GM19023 (cell line): ENCODE results near the gene PCDHGB3.
"Not testable (repeated sequence)": the region's sequence is repeated elsewhere in the genome, so short reads cannot be mapped to it uniquely, and the experiment has no call there.

Experiments
- ATAC-seq: cut with Tn5 transposase; IDR thresholded peaks from one replicate; pipeline ENCODE4 v1.9.1; 2021; ENCODE audit warnings: mild to moderate bottlenecking, moderate library complexity; ENCODE audit not compliant: unreplicated experiment

The PCDHGB3 gene

DNA sequence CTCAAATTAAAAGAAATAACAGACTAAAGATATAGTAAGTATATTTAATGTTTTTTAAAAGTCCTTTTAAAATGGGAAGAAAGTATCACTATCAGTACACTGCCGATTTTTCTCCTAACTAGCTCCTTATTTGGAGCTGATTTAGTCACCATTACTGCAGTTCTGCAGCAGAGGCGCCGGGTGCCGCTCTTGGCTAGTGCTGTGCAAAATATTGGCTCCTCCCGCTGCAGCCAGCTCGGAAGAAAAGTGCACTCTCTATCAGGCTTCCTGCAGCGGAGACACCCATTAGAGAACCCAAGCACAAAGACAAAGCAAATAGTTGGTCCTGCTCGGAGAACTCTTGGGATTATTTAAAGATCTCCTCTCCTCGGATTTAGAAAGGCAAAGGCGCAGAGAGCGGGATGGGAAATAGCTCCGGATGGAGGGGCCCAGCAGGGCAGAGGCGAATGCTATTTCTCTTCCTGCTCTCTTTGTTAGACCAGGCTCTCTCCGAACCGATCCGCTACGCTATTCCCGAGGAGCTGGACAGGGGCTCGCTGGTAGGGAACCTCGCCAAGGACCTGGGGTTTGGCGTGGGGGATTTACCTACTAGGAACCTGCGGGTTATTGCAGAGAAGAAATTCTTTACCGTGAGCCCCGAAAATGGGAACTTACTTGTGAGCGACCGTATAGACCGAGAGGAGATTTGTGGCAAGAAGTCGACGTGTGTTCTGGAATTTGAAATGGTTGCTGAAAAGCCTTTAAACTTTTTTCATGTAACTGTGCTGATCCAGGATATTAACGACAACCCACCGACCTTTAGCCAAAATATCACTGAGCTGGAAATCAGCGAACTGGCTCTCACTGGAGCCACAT, at the start of gene PCDHGB3:
Gene PCDHGB3, plus strand, starts transcription at position 249 of the 855 bp plus-strand sequence. Its CDS starts 153 bp downstream, at position 402.
- peak; percentile 96 for ATAC-seq

DNA sequence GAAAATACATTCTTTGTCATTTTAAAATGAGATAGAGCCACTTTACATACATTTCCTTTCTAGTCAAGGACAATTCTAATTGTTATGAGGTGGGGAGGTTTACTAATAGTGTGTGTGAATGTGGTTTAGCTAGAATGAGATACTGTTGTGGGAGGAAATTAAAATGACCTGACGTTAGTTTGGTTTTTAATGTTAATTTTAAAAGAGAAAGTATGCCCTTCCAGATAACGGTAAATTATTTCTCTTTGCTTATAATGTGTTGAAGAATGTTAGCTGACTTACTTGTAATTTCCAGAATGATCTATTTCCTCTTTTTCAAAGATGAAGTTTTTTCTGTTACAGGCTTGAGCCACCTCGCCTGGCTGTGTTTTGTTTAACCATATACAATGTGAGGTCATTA, 47.8 kb upstream of the PCDHGB3 start:
- ATAC-seq: no peak

DNA sequence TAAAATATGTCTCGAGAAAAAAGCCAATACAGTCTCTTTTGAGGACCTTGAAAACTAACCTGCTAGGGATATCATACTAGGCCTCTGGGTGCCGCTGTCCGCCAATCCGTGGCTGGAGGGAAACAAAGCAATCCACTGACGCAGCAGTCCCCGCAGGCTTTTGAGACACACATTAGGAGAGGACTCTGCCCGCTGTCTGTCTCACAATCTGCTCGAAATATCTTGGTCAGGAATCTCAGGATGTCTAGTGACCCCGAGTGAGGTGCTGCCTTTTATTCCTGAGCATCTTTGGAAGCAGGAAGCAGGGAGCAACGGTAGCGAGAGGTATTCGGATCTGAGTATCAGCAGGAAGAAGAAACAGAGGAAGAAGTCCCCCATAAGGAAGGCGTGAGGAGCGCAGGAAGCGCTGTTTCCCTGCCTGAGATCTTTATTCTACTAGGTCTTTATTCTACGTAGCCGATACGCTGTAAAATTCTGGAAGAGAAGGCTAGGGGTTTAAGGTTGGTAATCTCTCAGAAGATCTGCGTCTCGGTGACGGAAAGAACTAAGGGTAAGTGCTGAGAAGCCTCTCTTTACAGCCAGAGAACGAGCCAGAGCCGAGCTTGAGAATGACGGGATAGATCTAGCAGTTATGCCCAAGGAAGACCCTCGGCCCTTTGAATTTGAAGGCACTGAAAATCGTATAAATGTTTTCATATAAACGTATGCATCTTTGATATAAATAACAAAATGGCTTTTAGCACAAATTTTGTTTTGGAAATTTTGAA, 43.8 kb upstream of the PCDHGB3 start:
- ATAC-seq: peak; percentile 89

DNA sequence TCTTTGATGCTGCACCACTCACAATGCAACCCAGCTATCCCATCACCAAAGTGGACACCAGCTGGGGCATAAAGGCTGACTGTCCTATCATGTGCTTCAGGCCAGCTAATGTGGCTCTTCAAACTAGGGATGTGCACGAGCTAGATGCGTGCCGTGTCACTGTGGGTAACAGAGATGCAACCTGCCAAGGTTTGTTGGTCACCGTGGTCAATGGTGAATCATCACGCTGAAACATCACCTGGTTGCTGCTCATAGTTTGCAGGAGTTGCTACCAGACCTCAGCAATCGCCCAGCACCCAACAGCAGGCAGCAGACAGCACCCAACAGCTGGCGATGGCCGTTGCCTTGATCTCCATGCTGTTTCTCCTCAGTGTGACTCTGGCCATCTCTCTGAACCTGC, 41.8 kb upstream of the PCDHGB3 start:
- no peak for ATAC-seq

DNA sequence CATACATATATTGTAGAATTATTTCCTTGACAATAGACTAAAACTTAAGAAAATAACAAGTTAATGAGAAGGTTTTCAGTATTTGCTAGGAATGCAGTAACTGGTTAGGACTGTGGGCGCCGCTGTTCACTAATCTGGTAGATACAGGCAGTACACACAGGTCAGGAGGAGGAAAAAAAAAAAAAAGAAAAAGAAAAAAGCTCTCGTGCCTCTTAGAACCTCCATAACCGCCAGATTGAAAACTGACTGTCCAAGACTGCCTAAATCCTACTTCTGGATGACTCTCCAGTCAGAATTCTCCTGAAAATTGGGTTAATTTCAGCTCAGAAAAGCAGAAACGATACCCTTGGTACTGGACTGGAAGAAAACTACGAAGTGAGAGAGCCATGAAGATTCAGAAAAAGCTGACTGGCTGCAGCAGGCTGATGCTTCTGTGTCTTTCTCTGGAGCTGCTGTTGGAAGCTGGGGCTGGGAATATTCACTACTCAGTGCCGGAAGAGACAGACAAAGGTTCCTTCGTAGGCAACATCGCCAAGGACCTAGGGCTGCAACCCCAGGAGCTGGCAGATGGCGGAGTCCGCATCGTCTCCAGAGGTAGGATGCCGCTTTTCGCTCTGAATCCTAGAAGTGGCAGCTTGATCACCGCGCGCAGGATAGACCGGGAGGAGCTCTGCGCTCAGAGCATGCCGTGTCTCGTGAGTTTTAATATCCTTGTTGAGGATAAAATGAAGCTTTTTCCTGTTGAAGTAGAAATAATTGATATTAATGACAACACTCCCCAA, 39.6 kb upstream of the PCDHGB3 start, which contains the start of gene PCDHGA1:
Gene PCDHGA1, plus strand, starts transcription at position 216 of the 782 bp plus-strand sequence.
- ATAC-seq: no peak

DNA sequence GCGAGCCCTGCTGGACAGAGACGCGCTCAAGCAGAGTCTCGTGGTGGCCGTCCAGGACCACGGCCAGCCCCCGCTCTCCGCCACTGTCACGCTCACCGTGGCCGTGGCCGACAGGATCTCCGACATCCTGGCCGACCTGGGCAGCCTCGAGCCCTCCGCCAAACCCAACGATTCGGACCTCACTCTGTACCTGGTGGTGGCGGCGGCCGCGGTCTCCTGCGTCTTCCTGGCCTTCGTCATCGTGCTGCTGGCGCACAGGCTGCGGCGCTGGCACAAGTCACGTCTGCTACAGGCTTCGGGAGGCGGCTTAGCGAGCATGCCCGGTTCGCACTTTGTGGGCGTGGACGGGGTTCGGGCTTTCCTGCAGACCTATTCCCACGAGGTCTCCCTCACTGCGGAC, 37.5 kb upstream of the PCDHGB3 start:
- ATAC-seq: not testable (repeated sequence)

DNA sequence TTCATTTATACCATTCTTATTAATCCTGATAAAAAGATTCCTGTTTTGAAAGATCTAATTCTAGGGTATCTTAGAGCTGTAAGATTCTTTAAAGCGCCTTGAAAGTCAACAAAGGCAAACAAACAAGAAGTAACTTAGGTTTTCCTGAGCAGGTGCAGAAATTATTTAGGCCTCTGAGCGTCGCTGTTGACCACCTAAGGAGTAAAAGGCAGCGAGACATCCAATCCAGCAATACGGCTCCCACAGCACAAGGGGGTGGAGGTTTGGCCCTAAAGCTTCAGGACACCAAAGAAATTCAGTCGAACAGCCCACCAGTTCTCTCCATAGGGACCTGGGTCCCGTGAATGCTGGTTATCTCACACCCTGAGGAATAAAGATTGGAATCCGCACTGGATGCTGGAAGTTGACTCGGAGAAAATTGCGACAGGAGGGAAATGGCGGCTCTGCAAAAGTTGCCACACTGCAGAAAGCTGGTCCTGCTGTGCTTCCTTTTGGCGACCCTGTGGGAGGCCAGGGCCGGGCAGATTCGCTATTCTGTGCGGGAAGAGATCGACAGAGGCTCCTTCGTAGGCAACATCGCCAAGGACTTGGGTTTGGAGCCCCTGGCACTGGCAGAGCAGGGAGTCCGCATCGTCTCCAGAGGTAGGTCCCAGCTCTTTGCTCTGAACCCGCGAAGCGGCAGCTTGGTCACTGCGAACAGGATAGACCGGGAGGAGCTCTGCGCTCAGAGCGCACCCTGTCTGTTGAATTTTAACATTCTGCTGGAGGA, 31.3 kb upstream of the PCDHGB3 start, which contains the start of gene PCDHGA2:
Gene PCDHGA2, plus strand, starts transcription at position 223 of the 769 bp plus-strand sequence.
- no peak for ATAC-seq

DNA sequence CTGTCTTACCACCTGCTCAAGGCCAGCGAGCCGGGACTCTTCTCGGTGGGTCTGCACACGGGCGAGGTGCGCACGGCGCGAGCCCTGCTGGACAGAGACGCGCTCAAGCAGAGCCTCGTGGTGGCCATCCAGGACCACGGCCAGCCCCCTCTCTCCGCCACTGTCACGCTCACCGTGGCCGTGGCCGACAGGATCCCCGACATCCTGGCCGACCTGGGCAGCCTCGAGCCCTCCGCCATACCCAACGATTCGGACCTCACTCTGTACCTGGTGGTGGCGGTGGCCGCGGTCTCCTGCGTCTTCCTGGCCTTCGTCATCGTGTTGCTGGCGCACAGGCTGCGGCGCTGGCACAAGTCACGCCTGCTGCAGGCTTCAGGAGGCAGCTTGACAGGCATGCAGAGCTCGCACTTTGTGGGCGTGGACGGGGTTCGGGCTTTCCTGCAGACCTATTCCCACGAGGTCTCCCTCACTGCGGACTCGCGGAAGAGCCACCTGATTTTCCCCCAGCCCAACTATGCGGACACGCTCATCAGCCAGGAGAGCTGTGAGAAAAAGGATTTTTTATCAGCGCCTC, 29.2 kb upstream of the PCDHGB3 start:
- not testable (repeated sequence) for ATAC-seq

DNA sequence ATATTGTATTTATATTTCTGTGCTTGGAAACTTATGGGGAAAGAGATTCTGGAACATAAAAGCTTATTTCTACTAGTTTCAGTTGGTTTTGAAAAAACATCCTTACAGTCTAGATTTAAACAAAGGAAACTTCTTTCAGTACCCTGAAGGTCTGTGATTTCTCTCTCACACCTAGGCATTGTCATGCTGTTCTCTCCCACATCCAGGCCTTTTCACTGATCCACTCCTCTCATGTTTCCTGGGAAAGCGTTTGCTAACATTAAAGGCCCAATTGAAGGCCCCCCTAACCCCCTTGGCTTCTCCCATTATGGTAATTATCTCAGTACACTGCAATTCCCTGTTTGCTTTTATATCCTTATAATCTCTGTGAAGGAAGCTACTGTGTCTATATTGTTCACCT, 27.3 kb upstream of the PCDHGB3 start:
- ATAC-seq: no peak

DNA sequence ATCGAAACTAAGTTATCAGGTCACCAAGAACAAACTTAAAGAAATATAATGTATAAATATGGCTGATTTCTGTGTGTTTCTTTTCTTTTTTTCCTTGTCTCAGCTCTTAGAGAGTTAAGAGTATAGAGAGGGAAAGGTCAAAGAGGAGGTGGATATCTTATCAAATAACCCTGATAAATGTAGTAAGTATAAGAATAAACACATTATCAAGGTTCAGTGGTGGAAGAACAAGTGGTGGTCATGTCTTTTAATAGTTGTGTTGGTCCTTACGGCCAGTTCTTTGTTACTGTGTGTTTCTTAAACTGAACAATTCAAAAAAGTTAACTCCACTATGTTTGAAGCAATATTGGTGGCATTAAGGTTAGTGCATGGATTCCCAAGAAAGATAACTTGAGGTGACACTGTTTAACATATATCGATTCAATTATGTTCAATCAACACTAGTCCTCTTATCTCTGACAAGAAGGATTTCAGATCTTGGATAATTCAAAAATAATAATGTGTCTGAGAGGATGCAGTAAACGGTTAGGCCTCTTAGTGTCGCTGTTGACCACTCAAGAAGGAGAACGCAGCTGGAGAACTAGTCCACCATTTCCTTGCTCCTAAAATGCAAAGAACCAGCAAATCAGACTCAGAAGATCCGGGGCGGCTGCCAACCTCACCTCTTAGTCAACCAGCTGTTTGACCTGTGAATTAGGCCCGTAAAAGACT, 26.6 kb upstream of the PCDHGB3 start, which contains the start of gene PCDHGA3:
Gene PCDHGA3, plus strand, starts transcription at position 588 of the 711 bp plus-strand sequence. CDS start 205 bp downstream, outside the sequence.
- ATAC-seq: no peak

DNA sequence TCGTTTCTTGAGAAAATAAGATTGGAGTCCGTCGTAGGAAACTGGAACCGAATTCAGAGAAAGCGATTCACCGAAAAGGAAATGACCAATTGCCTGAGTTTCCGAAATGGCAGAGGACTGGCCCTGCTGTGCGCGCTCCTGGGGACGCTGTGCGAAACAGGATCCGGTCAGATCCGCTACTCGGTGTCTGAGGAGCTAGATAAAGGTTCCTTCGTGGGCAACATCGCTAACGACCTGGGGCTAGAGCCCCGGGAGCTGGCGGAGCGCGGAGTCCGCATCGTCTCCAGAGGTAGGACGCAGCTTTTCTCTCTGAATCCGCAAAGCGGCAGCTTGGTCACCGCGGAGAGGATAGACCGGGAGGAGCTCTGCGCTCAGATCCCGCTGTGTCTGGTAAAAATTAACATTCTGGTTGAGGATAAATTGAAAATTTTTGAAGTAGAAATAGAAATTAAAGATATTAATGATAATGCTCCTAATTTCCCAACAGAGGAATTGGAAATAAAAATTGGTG, 26.0 kb upstream of the PCDHGB3 start:
- ATAC-seq: no peak

DNA sequence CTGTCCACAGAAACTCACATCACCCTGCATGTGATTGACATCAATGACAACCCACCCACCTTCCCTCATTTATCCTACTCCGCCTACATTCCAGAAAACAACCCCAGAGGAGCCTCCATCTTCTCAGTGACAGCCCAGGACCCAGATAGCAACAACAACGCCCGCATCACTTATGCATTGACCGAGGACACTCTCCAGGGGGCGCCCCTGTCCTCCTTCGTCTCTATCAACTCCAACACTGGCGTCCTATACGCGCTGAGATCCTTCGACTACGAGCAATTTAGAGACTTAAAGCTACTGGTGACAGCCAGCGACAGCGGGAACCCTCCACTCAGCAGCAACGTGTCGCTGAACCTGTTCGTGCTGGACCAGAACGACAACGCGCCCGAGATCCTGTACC, 24.7 kb upstream of the PCDHGB3 start:
- no peak for ATAC-seq

DNA sequence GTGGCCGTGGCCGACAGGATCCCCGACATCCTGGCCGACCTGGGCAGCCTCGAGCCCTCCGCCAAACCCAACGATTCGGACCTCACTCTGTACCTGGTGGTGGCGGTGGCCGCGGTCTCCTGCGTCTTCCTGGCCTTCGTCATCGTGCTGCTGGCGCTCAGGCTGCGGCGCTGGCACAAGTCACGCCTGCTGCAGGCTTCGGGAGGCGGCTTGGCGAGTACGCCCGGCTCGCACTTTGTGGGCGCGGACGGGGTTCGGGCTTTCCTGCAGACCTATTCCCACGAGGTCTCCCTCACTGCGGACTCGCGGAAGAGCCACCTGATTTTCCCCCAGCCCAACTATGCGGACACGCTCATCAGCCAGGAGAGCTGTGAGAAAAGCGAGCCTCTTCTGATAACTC, 24.0 kb upstream of the PCDHGB3 start:
- ATAC-seq: not testable (repeated sequence)

DNA sequence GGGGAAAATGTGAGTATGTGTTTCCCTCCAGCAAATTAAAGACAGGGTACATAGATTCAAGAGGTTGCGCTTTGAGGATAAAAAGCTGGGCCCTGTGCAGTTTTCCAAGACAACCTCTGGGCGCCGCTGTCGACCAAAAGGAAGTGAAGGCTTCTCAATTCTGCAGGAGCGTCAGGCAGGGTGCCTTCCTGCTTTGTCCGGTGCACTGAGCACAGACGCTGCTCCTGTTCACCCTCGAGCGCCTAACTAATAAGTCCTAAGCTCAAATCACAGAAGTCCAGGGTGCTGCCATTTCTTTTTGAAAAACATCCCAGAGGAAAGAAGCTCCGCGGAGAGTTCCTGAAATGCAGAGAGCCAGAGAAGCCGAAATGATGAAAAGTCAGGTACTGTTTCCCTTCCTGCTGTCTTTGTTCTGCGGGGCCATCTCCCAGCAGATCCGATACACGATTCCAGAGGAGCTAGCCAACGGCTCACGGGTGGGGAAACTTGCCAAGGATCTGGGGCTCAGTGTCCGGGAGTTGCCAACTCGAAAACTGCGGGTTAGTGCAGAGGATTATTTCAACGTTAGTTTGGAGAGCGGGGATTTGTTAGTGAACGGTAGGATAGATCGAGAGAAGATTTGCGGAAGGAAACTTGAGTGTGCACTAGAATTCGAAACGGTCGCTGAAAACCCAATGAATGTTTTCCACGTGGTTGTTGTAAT, 20.0 kb upstream of the PCDHGB3 start, which contains the start of gene PCDHGB1:
Gene PCDHGB1, plus strand, starts transcription at position 183 of the 703 bp plus-strand sequence. Its CDS starts 162 bp downstream, at position 345.
- ATAC-seq: no peak

DNA sequence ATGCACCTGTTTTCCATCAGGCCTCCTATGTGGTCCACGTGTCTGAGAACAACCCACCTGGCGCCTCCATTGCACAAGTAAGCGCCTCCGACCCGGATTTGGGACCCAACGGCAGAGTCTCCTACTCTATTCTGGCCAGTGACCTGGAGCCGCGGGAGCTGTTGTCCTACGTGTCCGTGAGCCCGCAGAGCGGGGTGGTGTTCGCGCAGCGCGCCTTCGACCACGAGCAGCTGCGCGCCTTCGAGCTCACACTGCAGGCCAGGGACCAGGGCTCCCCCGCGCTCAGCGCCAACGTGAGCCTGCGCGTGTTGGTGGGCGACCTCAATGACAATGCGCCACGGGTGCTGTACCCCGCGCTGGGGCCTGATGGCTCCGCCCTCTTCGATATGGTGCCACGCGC, 18.5 kb upstream of the PCDHGB3 start:
- ATAC-seq: no peak

DNA sequence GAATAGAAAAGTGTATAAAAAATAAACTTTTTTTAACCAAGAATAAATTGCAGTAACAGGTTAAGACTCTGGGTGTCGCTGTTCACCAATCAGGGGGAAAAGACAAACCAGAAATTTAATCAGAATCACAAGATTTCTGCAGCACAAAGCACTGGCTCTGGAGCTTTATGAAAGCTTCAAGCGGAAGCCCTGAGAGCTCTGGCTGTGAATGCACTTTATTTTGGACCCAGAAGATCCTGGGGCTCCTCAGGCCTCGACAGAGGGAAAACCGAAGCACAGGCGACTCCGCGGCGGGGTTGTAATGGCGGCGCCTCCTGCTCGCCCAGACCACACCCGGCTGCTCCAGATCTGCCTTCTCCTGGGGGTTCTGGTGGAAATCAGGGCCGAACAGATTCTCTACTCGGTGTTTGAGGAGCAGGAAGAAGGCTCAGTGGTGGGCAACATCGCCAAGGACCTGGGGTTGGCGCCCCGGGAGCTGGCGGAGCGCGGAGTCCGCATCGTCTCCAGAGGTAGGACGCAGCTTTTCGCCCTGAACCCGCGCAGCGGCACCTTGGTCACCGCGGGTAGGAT, 15.1 kb upstream of the PCDHGB3 start, which contains the start of gene PCDHGA4:
Gene PCDHGA4, plus strand, starts transcription at position 122 of the 570 bp plus-strand sequence. Its CDS starts 87 bp downstream, at position 209.
- ATAC-seq: no peak

DNA sequence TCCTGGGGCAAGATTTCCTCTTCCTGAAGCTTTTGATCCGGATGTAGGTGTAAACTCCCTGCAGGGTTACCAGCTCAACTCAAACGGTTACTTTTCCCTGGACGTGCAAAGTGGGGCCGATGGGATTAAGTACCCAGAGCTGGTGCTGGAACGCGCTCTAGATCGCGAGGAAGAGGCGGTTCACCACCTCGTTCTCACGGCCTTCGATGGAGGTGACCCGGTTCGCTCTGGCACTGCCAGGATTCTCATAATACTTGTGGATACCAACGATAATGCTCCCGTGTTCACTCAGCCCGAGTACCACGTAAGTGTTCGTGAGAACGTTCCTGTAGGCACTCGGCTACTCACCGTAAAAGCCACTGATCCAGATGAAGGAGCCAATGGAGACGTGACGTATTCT, 14.4 kb upstream of the PCDHGB3 start:
- ATAC-seq: no peak

DNA sequence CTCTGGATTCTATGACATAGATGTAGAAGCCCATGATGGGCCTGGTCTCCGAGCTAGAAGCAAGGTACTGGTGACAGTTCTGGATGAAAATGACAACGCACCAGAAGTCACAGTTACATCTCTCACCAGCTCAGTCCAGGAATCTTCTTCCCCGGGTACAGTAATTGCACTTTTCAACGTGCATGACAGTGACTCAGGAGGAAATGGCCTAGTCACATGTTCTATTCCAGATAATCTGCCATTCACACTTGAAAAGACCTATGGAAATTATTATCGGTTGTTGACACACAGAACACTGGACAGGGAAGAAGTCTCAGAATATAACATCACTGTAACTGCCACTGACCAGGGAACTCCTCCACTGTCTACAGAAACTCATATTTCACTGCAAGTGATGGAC, 13.9 kb upstream of the PCDHGB3 start:
- no peak for ATAC-seq
